Neural progenitor cell (in vitro differentiated cells): Measurements from ENCODE around the gene ZKSCAN7. TPM values are rescaled to one million over a fixed set of nuclear protein-coding genes. Genes with fewer than 3 reads are reported as not detected.
"Not testable (repeated sequence)": the region's sequence is repeated elsewhere in the genome, so short reads cannot be mapped to it uniquely, and the experiment has no call there.

Experiments
- DNase-seq: peaks from one replicate; pipeline ENCODE4 v3.0.0-alpha.2; 2016; ENCODE audit warnings: low spot score
- H2AFZ ChIP-seq: fragments of 200-600 bp; sonication (generic); replicated peaks from 2 replicates; pipeline ENCODE4 v1.6.1; 2016; ENCODE audit warnings: antibody characterized with exemption
- H3F3A ChIP-seq: fragments of 200-600 bp; sonication (generic); 2 replicates; pipeline ENCODE4 v1.6.1; 2016; ENCODE audit warnings: antibody characterized with exemption, low read depth
- H3K27ac ChIP-seq: fragments of 200-600 bp; sonication (generic); 2 replicates; pipeline ENCODE4 v1.5.1; 2016; ENCODE audit warnings: mild to moderate bottlenecking
- H3K27me3 ChIP-seq: fragments of 200-600 bp; sonication (generic); 2 replicates; pipeline ENCODE4 v1.6.1; 2016; ENCODE audit warnings: mild to moderate bottlenecking, moderate library complexity
- H3K36me3 ChIP-seq: fragments of 200-600 bp; sonication (generic); 2 replicates; pipeline ENCODE4 v1.5.1; 2016
- H3K4me1 ChIP-seq: fragments of 200-600 bp; sonication (generic); 2 replicates; pipeline ENCODE4 v1.6.1; 2016; ENCODE audit warnings: mixed run types
- H3K4me2 ChIP-seq: fragments of 200-600 bp; sonication (generic); 2 replicates; pipeline ENCODE4 v1.6.1; 2016
- H3K4me3 ChIP-seq: fragments of 200-600 bp; sonication (generic); 2 replicates; pipeline ENCODE4 v1.5.1; 2016
- H3K79me2 ChIP-seq: fragments of 200-600 bp; sonication (generic); 2 replicates; pipeline ENCODE4 v1.6.1; 2016; ENCODE audit warnings: low read depth
- H3K9ac ChIP-seq: fragments of 200-600 bp; sonication (generic); 2 replicates; pipeline ENCODE4 v1.6.1; 2016
- H3K9me3 ChIP-seq: fragments of 200-600 bp; sonication (generic); 2 replicates; pipeline ENCODE4 v1.5.1; 2016; ENCODE audit warnings: low read depth
- H4K20me1 ChIP-seq: fragments of 200-600 bp; sonication (generic); 2 replicates; pipeline ENCODE4 v1.6.1; 2016; ENCODE audit warnings: low read depth
- H3K27ac Mint-ChIP-seq: 3 replicates; pipeline ENCODE4 v1.8.0; 2021; ENCODE audit warnings: mixed read lengths
- H3K27me3 Mint-ChIP-seq: 2 replicates; pipeline ENCODE4 v1.8.0; 2022; ENCODE audit warnings: low read depth, mild to moderate bottlenecking, inconsistent platforms, moderate library complexity, mixed read lengths; ENCODE audit not compliant: insufficient read depth
- H3K36me3 Mint-ChIP-seq: 3 replicates; pipeline ENCODE4 v1.8.0; 2021; ENCODE audit warnings: mixed read lengths
- H3K4me1 Mint-ChIP-seq: 3 replicates; pipeline ENCODE4 v1.8.0; 2021; ENCODE audit warnings: mixed read lengths
- H3K4me3 Mint-ChIP-seq: 3 replicates; pipeline ENCODE4 v1.8.0; 2021; ENCODE audit warnings: mild to moderate bottlenecking, moderate library complexity, mixed read lengths
- H3K9me3 Mint-ChIP-seq: 3 replicates; pipeline ENCODE4 v1.8.0; 2020; ENCODE audit warnings: mixed read lengths
- EZH2 ChIP-seq: fragments of 200-600 bp; sonication (generic); IDR thresholded peaks from 2 replicates; pipeline ENCODE4 v1.6.1; 2017; ENCODE audit warnings: antibody characterized with exemption, mild to moderate bottlenecking, moderate library complexity
- EZH2phosphoT487 ChIP-seq: fragments of 200-600 bp; sonication (generic); IDR thresholded peaks from 2 replicates; pipeline ENCODE4 v1.6.1; 2017; ENCODE audit warnings: antibody characterized with exemption
- total RNA-seq: library from RNA; depleted of rRNA; stranded (reverse); fragments of >200 nt; gene quantifications from 2 replicates; pipeline ENCODE4 v1.2.3, GENCODE V29; 2015; ENCODE audit warnings: low replicate concordance
- TF ChIP-seq, protein P1 (sequence below): fragments of 200-600 bp; sonication (generic); IDR thresholded peaks from 2 replicates; pipeline ENCODE4 v1.5.1; 2017; ENCODE audit warnings: antibody characterized with exemption, mild to moderate bottlenecking

The ZKSCAN7 gene
- total RNA-seq, 1 donor from 2014 or later, result 14.1 TPM

DNA sequence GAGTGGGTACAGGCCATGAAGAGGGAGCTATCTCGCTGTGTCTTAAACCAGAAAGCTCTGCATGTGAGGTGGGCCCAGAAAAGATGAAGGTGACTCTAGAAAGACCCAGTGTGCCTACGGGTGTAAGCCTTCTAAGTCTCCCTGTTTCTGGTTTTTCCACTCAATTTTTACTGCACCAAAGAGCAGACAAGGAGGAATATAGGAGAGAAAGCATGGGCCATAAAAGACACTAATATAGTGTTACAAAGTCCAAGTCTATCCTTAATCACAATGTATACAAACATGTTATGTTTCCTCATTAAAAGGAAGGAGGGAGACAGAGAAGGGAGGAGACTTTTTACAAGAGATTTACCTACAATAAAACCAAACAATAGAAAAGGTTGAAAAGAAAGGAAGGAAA is 24.1 kb upstream of the ZKSCAN7 start:
- DNase-seq, result no peak
- Mint-ChIP-seq H3K27ac (no peak overlapping the region), H3K36me3 (no peaks in the 10 kb centered on the region), H3K27me3 (peaks cover 8% of the 10 kb centered on the region), H3K4me1 (peaks cover 8% of the 10 kb centered on the region), H3K4me3 (no peak overlapping the region), H3K9me3 (peaks cover 3% of the 10 kb centered on the region)
- peaks cover 13% of the 10 kb centered on the region for H3K27me3 ChIP-seq
- no peak overlapping the region for H3K9ac ChIP-seq
- no peak overlapping the region for H3K4me2 ChIP-seq
- H3K4me3 ChIP-seq, result no peak overlapping the region
- no peaks in the 10 kb centered on the region for H3F3A ChIP-seq
- H3K4me1 ChIP-seq, result no peaks in the 10 kb centered on the region
- no peaks in the 10 kb centered on the region for H3K79me2 ChIP-seq
- peaks cover 2% of the 10 kb centered on the region for H4K20me1 ChIP-seq
- H2AFZ ChIP-seq, result no peak overlapping the region
- H3K36me3 ChIP-seq, result no peaks in the 10 kb centered on the region
- H3K27ac ChIP-seq, result no peak overlapping the region
- TF ChIP-seq, protein P1, sequence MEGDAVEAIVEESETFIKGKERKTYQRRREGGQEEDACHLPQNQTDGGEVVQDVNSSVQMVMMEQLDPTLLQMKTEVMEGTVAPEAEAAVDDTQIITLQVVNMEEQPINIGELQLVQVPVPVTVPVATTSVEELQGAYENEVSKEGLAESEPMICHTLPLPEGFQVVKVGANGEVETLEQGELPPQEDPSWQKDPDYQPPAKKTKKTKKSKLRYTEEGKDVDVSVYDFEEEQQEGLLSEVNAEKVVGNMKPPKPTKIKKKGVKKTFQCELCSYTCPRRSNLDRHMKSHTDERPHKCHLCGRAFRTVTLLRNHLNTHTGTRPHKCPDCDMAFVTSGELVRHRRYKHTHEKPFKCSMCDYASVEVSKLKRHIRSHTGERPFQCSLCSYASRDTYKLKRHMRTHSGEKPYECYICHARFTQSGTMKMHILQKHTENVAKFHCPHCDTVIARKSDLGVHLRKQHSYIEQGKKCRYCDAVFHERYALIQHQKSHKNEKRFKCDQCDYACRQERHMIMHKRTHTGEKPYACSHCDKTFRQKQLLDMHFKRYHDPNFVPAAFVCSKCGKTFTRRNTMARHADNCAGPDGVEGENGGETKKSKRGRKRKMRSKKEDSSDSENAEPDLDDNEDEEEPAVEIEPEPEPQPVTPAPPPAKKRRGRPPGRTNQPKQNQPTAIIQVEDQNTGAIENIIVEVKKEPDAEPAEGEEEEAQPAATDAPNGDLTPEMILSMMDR, result no peak
- TF ChIP-seq EZH2phosphoT487 (no peak), EZH2 (no peak)
- no peaks in the 10 kb centered on the region for H3K9me3 ChIP-seq

DNA sequence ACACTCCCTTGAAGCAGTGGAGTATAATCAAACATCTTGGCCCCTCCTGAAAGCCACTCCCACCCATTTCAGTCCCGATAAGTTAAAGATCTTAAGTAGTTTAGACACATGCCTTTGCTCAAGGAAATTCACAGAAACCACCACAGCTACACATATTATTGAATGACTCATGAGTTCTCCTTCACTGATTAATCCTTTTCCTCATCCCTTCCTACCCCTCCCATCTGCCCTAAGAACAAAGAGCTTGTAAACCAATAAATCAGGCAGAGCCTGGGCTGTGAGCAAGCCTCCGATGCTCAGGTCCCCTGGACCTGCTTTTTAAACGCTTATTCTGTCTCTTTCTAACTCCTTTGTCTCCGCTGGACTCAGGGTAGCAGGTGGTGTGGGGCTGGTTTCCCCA is 20.3 kb upstream of the ZKSCAN7 start:
- H3K9me3 Mint-ChIP-seq, H3K27ac ChIP-seq, H3K36me3 Mint-ChIP-seq, H3K4me1 Mint-ChIP-seq, H3K9ac ChIP-seq, H3K9me3 ChIP-seq, H3K27me3 Mint-ChIP-seq, H3K4me1 ChIP-seq, H3K27ac Mint-ChIP-seq, H3K4me3 Mint-ChIP-seq, H2AFZ ChIP-seq, H4K20me1 ChIP-seq, H3K79me2 ChIP-seq, H3K4me3 ChIP-seq, H3K4me2 ChIP-seq, H3F3A ChIP-seq, H3K36me3 ChIP-seq: not testable (repeated sequence)
- DNase-seq, result peak; percentile 21
- H3K27me3 ChIP-seq, result peaks cover 39% of the 10 kb centered on the region

DNA sequence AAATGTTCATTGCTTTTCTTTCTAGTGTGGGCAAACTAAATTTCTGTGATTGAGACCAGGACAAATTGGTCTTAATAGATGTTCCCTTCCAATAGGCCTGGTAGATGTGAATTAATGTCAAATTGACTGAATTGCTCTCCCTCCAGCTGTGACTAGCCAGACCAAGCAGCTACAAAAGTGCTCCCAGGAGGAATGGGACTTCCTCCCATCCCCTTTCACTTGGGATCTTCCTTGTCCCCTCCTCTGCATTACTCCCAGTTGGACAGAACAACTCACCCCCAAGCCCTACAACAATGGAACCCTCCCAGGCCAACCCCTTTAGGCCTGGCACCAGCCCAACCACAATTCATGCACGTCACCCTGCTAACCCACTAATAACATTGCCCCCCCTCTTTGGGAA is 19.6 kb upstream of the ZKSCAN7 start:
- H3K9ac ChIP-seq, result no peak overlapping the region
- no peaks in the 10 kb centered on the region for H3K9me3 ChIP-seq
- H3F3A ChIP-seq, result no peaks in the 10 kb centered on the region
- no peak overlapping the region for H3K4me3 ChIP-seq
- TF ChIP-seq, protein P1, result no peak
- TF ChIP-seq EZH2phosphoT487, result no peak
- no peak for TF ChIP-seq EZH2
- Mint-ChIP-seq H3K4me1 (peaks cover 8% of the 10 kb centered on the region), H3K9me3 (no peaks in the 10 kb centered on the region), H3K27ac (no peak overlapping the region), H3K36me3 (no peaks in the 10 kb centered on the region), H3K4me3 (peak overlapping the region; percentile 24), H3K27me3 (peaks cover 6% of the 10 kb centered on the region)
- H3K79me2 ChIP-seq, result no peaks in the 10 kb centered on the region
- no peak overlapping the region for H3K27ac ChIP-seq
- no peak for DNase-seq
- H3K4me1 ChIP-seq, result no peaks in the 10 kb centered on the region
- no peaks in the 10 kb centered on the region for H3K36me3 ChIP-seq
- H2AFZ ChIP-seq, result no peak overlapping the region
- peaks cover 46% of the 10 kb centered on the region for H3K27me3 ChIP-seq
- peaks cover 2% of the 10 kb centered on the region for H4K20me1 ChIP-seq
- H3K4me2 ChIP-seq, result no peak overlapping the region

DNA sequence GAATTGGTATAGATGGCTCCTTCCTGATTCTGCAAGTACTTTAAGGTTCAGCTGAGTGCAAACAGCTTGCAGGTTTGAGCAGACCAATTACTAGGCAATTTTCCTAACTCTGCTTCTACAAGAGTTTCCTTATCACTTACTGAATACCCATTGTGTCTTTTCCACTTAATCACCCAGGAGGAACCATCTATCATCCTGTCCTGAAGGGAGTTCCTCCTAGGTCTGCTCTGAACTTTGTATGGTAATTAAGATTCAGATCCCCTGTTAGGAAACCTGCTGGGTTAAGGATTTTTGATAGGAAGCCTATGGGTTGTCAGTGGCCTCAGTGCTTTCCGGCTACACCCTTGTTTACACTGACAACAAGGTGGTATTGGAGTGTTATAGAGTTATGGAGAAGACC is 10.2 kb upstream of the ZKSCAN7 start:
- H2AFZ ChIP-seq, H3K4me1 ChIP-seq, H3K27ac Mint-ChIP-seq, H3K4me3 Mint-ChIP-seq, H4K20me1 ChIP-seq, H3K4me3 ChIP-seq, H3K4me1 Mint-ChIP-seq, H3K27ac ChIP-seq, H3K9me3 Mint-ChIP-seq, H3K79me2 ChIP-seq, H3K4me2 ChIP-seq, H3K9ac ChIP-seq, H3K36me3 Mint-ChIP-seq, DNase-seq, H3F3A ChIP-seq, H3K36me3 ChIP-seq, H3K9me3 ChIP-seq: not testable (repeated sequence)
- H3K27me3 Mint-ChIP-seq, result peaks cover 11% of the 10 kb centered on the region
- H3K27me3 ChIP-seq, result peaks cover 66% of the 10 kb centered on the region
